Neural cell (in vitro differentiated cells): ENCODE results near the gene PLAAT2. TPM values are rescaled to one million over a fixed set of nuclear protein-coding genes. Genes with fewer than 3 reads are reported as not detected.

Experiments
- H2AFZ ChIP-seq: fragments of 200-600, 300-800 bp; sonication (generic), shearing (Covaris generic); 2 replicates; pipeline ENCODE4 v1.6.0; 2014; ENCODE audit warnings: low read depth, mild to moderate bottlenecking, antibody characterized with exemption, low read length, moderate library complexity
- H3F3A ChIP-seq: fragments of 200-600 bp; shearing (Covaris generic); 2 replicates; pipeline ENCODE4 v1.6.1; 2016; ENCODE audit warnings: mild to moderate bottlenecking, moderate library complexity, mixed read lengths, antibody characterized with exemption, low read length; ENCODE audit not compliant: insufficient read depth, poor library complexity, severe bottlenecking
- H3K27ac ChIP-seq: fragments of 200-600, 300-800 bp; sonication (generic), shearing (Covaris generic); 2 replicates; pipeline ENCODE4 v1.5.1; 2014; ENCODE audit warnings: mild to moderate bottlenecking, low read length, moderate library complexity
- H3K27me3 ChIP-seq: fragments of 300-800, 200-600 bp; sonication (generic), shearing (Covaris generic); 2 replicates; pipeline ENCODE4 v1.6.0; 2014; ENCODE audit warnings: mild to moderate bottlenecking, low read depth, low read length, moderate library complexity; ENCODE audit not compliant: insufficient read depth
- H3K36me3 ChIP-seq: fragments of 300-800, 200-600 bp; sonication (generic), shearing (Covaris generic); 2 replicates; pipeline ENCODE4 v1.5.1; 2014; ENCODE audit warnings: mild to moderate bottlenecking, antibody characterized with exemption, low read length, moderate library complexity; ENCODE audit not compliant: insufficient read depth
- H3K4me2 ChIP-seq: fragments of 300-800, 200-600 bp; sonication (generic), shearing (Covaris generic); 2 replicates; pipeline ENCODE4 v1.6.0; 2014; ENCODE audit warnings: mild to moderate bottlenecking, low read length
- H3K4me3 ChIP-seq: fragments of 300-800, 200-600 bp; sonication (generic), shearing (Covaris generic); 2 replicates; pipeline ENCODE4 v1.5.1; 2014; ENCODE audit warnings: mild to moderate bottlenecking, low read length, moderate library complexity
- H3K79me2 ChIP-seq: fragments of 200-600 bp; shearing (Covaris generic); replicated peaks from 2 replicates; pipeline ENCODE4 v1.6.0; 2014; ENCODE audit warnings: mild to moderate bottlenecking, low read length, moderate library complexity; ENCODE audit not compliant: insufficient read depth
- H3K9ac ChIP-seq: fragments of 300-800, 200-600 bp; sonication (generic), shearing (Covaris generic); 2 replicates; pipeline ENCODE4 v1.6.1; 2016; ENCODE audit warnings: mild to moderate bottlenecking, low read length, mixed read lengths
- H3K9me2 ChIP-seq: fragments of 200-600 bp; shearing (Covaris generic); 2 replicates; pipeline ENCODE4 v1.6.1; 2016; ENCODE audit warnings: mild to moderate bottlenecking, low read length, mixed read lengths; ENCODE audit not compliant: insufficient read depth
- H3K9me3 ChIP-seq: fragments of 200-600, 300-800 bp; sonication (generic), shearing (Covaris generic); 2 replicates; pipeline ENCODE4 v1.6.1; 2016; ENCODE audit warnings: mild to moderate bottlenecking, mixed run types, low read length, moderate library complexity, mixed read lengths
- H4K20me1 ChIP-seq: fragments of 200-600 bp; shearing (Covaris generic); 2 replicates; pipeline ENCODE4 v1.6.1; 2016; ENCODE audit warnings: mild to moderate bottlenecking, mixed run types; ENCODE audit not compliant: insufficient read depth
- CTCF ChIP-seq: fragments of 450-650 bp; IDR thresholded peaks from 2 replicates; pipeline ENCODE4 v1.5.1; 2014; ENCODE audit warnings: antibody characterized with exemption, mild to moderate bottlenecking, moderate library complexity; ENCODE audit not compliant: poor library complexity, severe bottlenecking
- EP300 ChIP-seq: fragments of 450-650 bp; conservative IDR thresholded peaks from 2 replicates; pipeline ENCODE4 v1.6.1; 2014; ENCODE audit warnings: antibody characterized with exemption, mild to moderate bottlenecking, moderate library complexity; ENCODE audit not compliant: poor library complexity, severe bottlenecking
- EZH2 ChIP-seq: fragments of 200-600, 300-800 bp; shearing (Covaris generic), sonication (generic); IDR thresholded peaks from 2 replicates; pipeline ENCODE4 v1.6.1; 2014; ENCODE audit warnings: antibody characterized with exemption, low read length, borderline replicate concordance, mild to moderate bottlenecking; ENCODE audit not compliant: insufficient read depth, poor library complexity, severe bottlenecking
- MXI1 ChIP-seq: fragments of 450-650 bp; conservative IDR thresholded peaks from 2 replicates; pipeline ENCODE4 v1.6.1; 2014; ENCODE audit warnings: antibody characterized with exemption, mild to moderate bottlenecking; ENCODE audit not compliant: poor library complexity, severe bottlenecking
- POLR2AphosphoS5 ChIP-seq: IDR thresholded peaks from 2 replicates; pipeline ENCODE4 v1.6.1; 2012
- RAD21 ChIP-seq: fragments of 450-650 bp; conservative IDR thresholded peaks from 2 replicates; pipeline ENCODE4 v1.6.1; 2014; ENCODE audit warnings: antibody characterized with exemption, mild to moderate bottlenecking, moderate library complexity
- REST ChIP-seq: IDR thresholded peaks from 2 replicates; pipeline ENCODE4 v1.6.1; 2012; ENCODE audit warnings: borderline replicate concordance
- SMC3 ChIP-seq: fragments of 450-650 bp; conservative IDR thresholded peaks from 2 replicates; pipeline ENCODE4 v1.6.1; 2014; ENCODE audit warnings: antibody characterized with exemption, mild to moderate bottlenecking, moderate library complexity; ENCODE audit not compliant: poor library complexity
- TAF1 ChIP-seq: IDR thresholded peaks from 2 replicates; pipeline ENCODE4 v1.6.1; 2012; ENCODE audit warnings: low read depth
- polyA plus RNA-seq: library from polyadenylated mRNA; depleted of rRNA; stranded (reverse); fragments of >200 nt; gene quantifications from 2 replicates; pipeline ENCODE4 v1.2.3, GENCODE V29; 2014

Gene PLAAT2
- polyA plus RNA-seq, 1 donor from 2014 or later, result not detected

- no peaks in the 10 kb centered on the region for H4K20me1 ChIP-seq
- H2AFZ ChIP-seq, result no peak overlapping the region
- H3K9ac ChIP-seq, result no peak overlapping the region
- H3K9me2 ChIP-seq, result no peaks in the 10 kb centered on the region
- H3K36me3 ChIP-seq, result no peaks in the 10 kb centered on the region
- H3F3A ChIP-seq, result no peaks in the 10 kb centered on the region
- no peaks in the 10 kb centered on the region for H3K9me3 ChIP-seq
- no peak overlapping the region for H3K4me2 ChIP-seq
- H3K4me3 ChIP-seq, result no peak overlapping the region
- H3K27me3 ChIP-seq, result peaks cover 28% of the 10 kb centered on the region
- H3K79me2 ChIP-seq, result no peaks in the 10 kb centered on the region
- no peak overlapping the region for H3K27ac ChIP-seq
- no peak for TF ChIP-seq POLR2AphosphoS5
- no peak for TF ChIP-seq EP300
- no peak for TF ChIP-seq CTCF
- no peak for TF ChIP-seq SMC3
- TF ChIP-seq REST, result no peak
- TF ChIP-seq RAD21, result no peak
- no peak for TF ChIP-seq TAF1
- TF ChIP-seq MXI1, result no peak
Observed at GRCh38 chr11:63611395-63611747, 48.2 kb upstream of the PLAAT2 start.

GRCh38 chr11:63610604-63611394 is 47.6 kb upstream of the PLAAT2 start:
- no peak overlapping the region for H2AFZ ChIP-seq
- no peaks in the 10 kb centered on the region for H4K20me1 ChIP-seq
- no peaks in the 10 kb centered on the region for H3K36me3 ChIP-seq
- TF ChIP-seq RAD21 (no peak), EZH2 (no peak), MXI1 (no peak), EP300 (no peak), REST (no peak), CTCF (no peak), POLR2AphosphoS5 (no peak), SMC3 (no peak), TAF1 (no peak)
- H3K4me3 ChIP-seq, result no peak overlapping the region
- H3K9me3 ChIP-seq, result no peaks in the 10 kb centered on the region
- H3K4me2 ChIP-seq, result no peak overlapping the region
- no peaks in the 10 kb centered on the region for H3K9me2 ChIP-seq
- H3F3A ChIP-seq, result no peaks in the 10 kb centered on the region
- no peaks in the 10 kb centered on the region for H3K79me2 ChIP-seq
- no peak overlapping the region for H3K9ac ChIP-seq
- H3K27ac ChIP-seq, result no peak overlapping the region
- peaks cover 28% of the 10 kb centered on the region for H3K27me3 ChIP-seq
